ENCODE measurements around the gene EXOC1L. TPM values are rescaled to one million over a fixed set of nuclear protein-coding genes. Genes with fewer than 3 reads are reported as not detected.

The EXOC1L gene
- not detected for total RNA-seq

- Mint-ChIP-seq H3K27me3 (ENCODE audit: low read depth) (peaks cover 18% of the 10 kb centered on the region), H3K4me3 (no peak within 1 kb of the TSS), H3K4me1 (ENCODE audit: low read depth) (peaks cover 3% of the 10 kb centered on the region), H3K27ac (no peak within 1 kb of the TSS), H3K9me3 (ENCODE audit: insufficient read depth) (no peaks in the 10 kb centered on the region), H3K36me3 (ENCODE audit: low read depth) (no peaks in the 10 kb centered on the region)
- ATAC-seq (no peak), DNase-seq (no peak)
- CTCF ChIA-PET: interaction anchor here (1.6 kb wide), 1 partner anchor 47 kb away, joined by 4 read pairs; no protein-coding TSS in a partner anchor
- POLR2A ChIA-PET: no interaction called here
Observed at GRCh38 chr4:55819634-55820033, at the start of gene EXOC1L. Gene EXOC1L (plus strand): TSS chr4:55819790. CDS start chr4:55820027, 237 bp downstream.

- Mint-ChIP-seq H3K27me3 (ENCODE audit: low read depth) (peaks cover 11% of the 10 kb centered on the region), H3K27ac (no peak overlapping the region), H3K36me3 (ENCODE audit: low read depth) (no peaks in the 10 kb centered on the region), H3K4me3 (no peak overlapping the region), H3K4me1 (ENCODE audit: low read depth) (no peaks in the 10 kb centered on the region), H3K9me3 (ENCODE audit: insufficient read depth) (no peaks in the 10 kb centered on the region)
- ATAC-seq (no peak), DNase-seq (no peak)
- POLR2A ChIA-PET: no interaction called here
- CTCF ChIA-PET: interaction anchor here (0.8 kb wide), 1 partner anchor 162 kb away, joined by 4 read pairs; no protein-coding TSS in a partner anchor
Observed at GRCh38 chr4:55770662-55771061, 48.9 kb upstream of the EXOC1L start.

- POLR2A ChIA-PET: no interaction called here
- Mint-ChIP-seq H3K27me3 (ENCODE audit: low read depth) (peaks cover 6% of the 10 kb centered on the region), H3K4me1 (ENCODE audit: low read depth) (no peaks in the 10 kb centered on the region), H3K36me3 (ENCODE audit: low read depth) (no peaks in the 10 kb centered on the region), H3K9me3 (ENCODE audit: insufficient read depth) (no peaks in the 10 kb centered on the region), H3K27ac (no peak overlapping the region), H3K4me3 (no peak overlapping the region)
- DNase-seq (no peak), ATAC-seq (no peak)
- CTCF ChIA-PET: no interaction called here
Observed at GRCh38 chr4:55781341-55781740, 38.2 kb upstream of the EXOC1L start.

- POLR2A ChIA-PET: no interaction called here
- ATAC-seq (no peak), DNase-seq (no peak)
- no peak overlapping the region for H3K27ac Mint-ChIP-seq
- CTCF ChIA-PET: no interaction called here
- peaks cover 6% of the 10 kb centered on the region for H3K27me3 Mint-ChIP-seq (ENCODE audit: low read depth)
- no peaks in the 10 kb centered on the region for H3K36me3 Mint-ChIP-seq (ENCODE audit: low read depth)
- H3K4me3 Mint-ChIP-seq: no peak overlapping the region
- H3K9me3 Mint-ChIP-seq (ENCODE audit: insufficient read depth): no peaks in the 10 kb centered on the region
- no peaks in the 10 kb centered on the region for H3K4me1 Mint-ChIP-seq (ENCODE audit: low read depth)
Observed at GRCh38 chr4:55781812-55782211, 37.8 kb upstream of the EXOC1L start.

- Mint-ChIP-seq H3K9me3 (ENCODE audit: insufficient read depth) (no peaks in the 10 kb centered on the region), H3K27me3 (ENCODE audit: low read depth) (peaks cover 9% of the 10 kb centered on the region), H3K4me1 (ENCODE audit: low read depth) (no peaks in the 10 kb centered on the region), H3K27ac (no peak overlapping the region), H3K4me3 (no peak overlapping the region), H3K36me3 (ENCODE audit: low read depth) (no peaks in the 10 kb centered on the region)
- POLR2A ChIA-PET: no interaction called here
- no peak for ATAC-seq
- DNase-seq: no peak
- CTCF ChIA-PET: interaction anchor here (0.7 kb wide), 1 partner anchor 529 kb away, joined by 3 read pairs; no protein-coding TSS in a partner anchor
Observed at GRCh38 chr4:55783584-55783983, 36.0 kb upstream of the EXOC1L start.

GRCh38 chr4:55784747-55785146 is 34.8 kb upstream of the EXOC1L start:
- Mint-ChIP-seq H3K36me3 (ENCODE audit: low read depth) (no peaks in the 10 kb centered on the region), H3K27me3 (ENCODE audit: low read depth) (peaks cover 9% of the 10 kb centered on the region), H3K9me3 (ENCODE audit: insufficient read depth) (no peaks in the 10 kb centered on the region), H3K27ac (no peak overlapping the region), H3K4me1 (ENCODE audit: low read depth) (no peaks in the 10 kb centered on the region), H3K4me3 (no peak overlapping the region)
- no peak for DNase-seq
- ChIA-PET CTCF (no interaction called here), POLR2A (no interaction called here)
- ATAC-seq: no peak

- Mint-ChIP-seq H3K4me3 (no peak overlapping the region), H3K27me3 (ENCODE audit: low read depth) (peaks cover 35% of the 10 kb centered on the region), H3K27ac (no peak overlapping the region), H3K36me3 (ENCODE audit: low read depth) (no peaks in the 10 kb centered on the region), H3K4me1 (ENCODE audit: low read depth) (no peaks in the 10 kb centered on the region), H3K9me3 (ENCODE audit: insufficient read depth) (no peaks in the 10 kb centered on the region)
- CTCF ChIA-PET: no interaction called here
- ATAC-seq: no peak
- POLR2A ChIA-PET: no interaction called here
- no peak for DNase-seq
Observed at GRCh38 chr4:55791666-55792065, 27.9 kb upstream of the EXOC1L start.

GRCh38 chr4:55793479-55793878 is 26.1 kb upstream of the EXOC1L start:
- Mint-ChIP-seq H3K4me3 (no peak overlapping the region), H3K27ac (no peak overlapping the region), H3K9me3 (ENCODE audit: insufficient read depth) (no peaks in the 10 kb centered on the region), H3K4me1 (ENCODE audit: low read depth) (no peaks in the 10 kb centered on the region), H3K27me3 (ENCODE audit: low read depth) (peaks cover 34% of the 10 kb centered on the region), H3K36me3 (ENCODE audit: low read depth) (no peaks in the 10 kb centered on the region)
- no peak for DNase-seq
- no peak for ATAC-seq
- ChIA-PET POLR2A (no interaction called here), CTCF (no interaction called here)

GRCh38 chr4:55794053-55794452 is 25.5 kb upstream of the EXOC1L start:
- CTCF ChIA-PET: no interaction called here
- H3K27me3 Mint-ChIP-seq (ENCODE audit: low read depth): peaks cover 33% of the 10 kb centered on the region

GRCh38 chr4:55795341-55795740 is 24.2 kb upstream of the EXOC1L start:
- CTCF ChIA-PET: no interaction called here
- Mint-ChIP-seq H3K9me3 (ENCODE audit: insufficient read depth) (no peaks in the 10 kb centered on the region), H3K27ac (no peak overlapping the region), H3K27me3 (ENCODE audit: low read depth) (peaks cover 34% of the 10 kb centered on the region), H3K4me3 (no peak overlapping the region), H3K36me3 (ENCODE audit: low read depth) (no peaks in the 10 kb centered on the region), H3K4me1 (ENCODE audit: low read depth) (no peaks in the 10 kb centered on the region)
- DNase-seq: no peak
- POLR2A ChIA-PET: no interaction called here
- no peak for ATAC-seq

More at GRCh38 chr4:55794053-55794452, 25.5 kb upstream of the EXOC1L start:
- H3K27ac Mint-ChIP-seq: no peak overlapping the region
- no peaks in the 10 kb centered on the region for H3K36me3 Mint-ChIP-seq (ENCODE audit: low read depth)
- no peaks in the 10 kb centered on the region for H3K4me1 Mint-ChIP-seq (ENCODE audit: low read depth)
- H3K4me3 Mint-ChIP-seq: no peak overlapping the region
- DNase-seq (no peak), ATAC-seq (no peak)
- POLR2A ChIA-PET: no interaction called here
- no peaks in the 10 kb centered on the region for H3K9me3 Mint-ChIP-seq (ENCODE audit: insufficient read depth)

- peaks cover 6% of the 10 kb centered on the region for H3K27me3 Mint-ChIP-seq (ENCODE audit: low read depth)
- H3K27ac Mint-ChIP-seq: no peak overlapping the region
- H3K36me3 Mint-ChIP-seq (ENCODE audit: low read depth): no peaks in the 10 kb centered on the region
- no peaks in the 10 kb centered on the region for H3K9me3 Mint-ChIP-seq (ENCODE audit: insufficient read depth)
- no peak for ATAC-seq
- no peak for DNase-seq
- H3K4me1 Mint-ChIP-seq (ENCODE audit: low read depth): no peaks in the 10 kb centered on the region
- CTCF ChIA-PET: interaction anchor here (1.8 kb wide), 1 partner anchor 65 kb away, joined by 6 read pairs; no protein-coding TSS in a partner anchor
- POLR2A ChIA-PET: no interaction called here
- no peak overlapping the region for H3K4me3 Mint-ChIP-seq
Observed at GRCh38 chr4:55801498-55801897, 18.1 kb upstream of the EXOC1L start.

GRCh38 chr4:55807556-55807955 is 12.0 kb upstream of the EXOC1L start:
- Mint-ChIP-seq H3K27ac (no peak overlapping the region), H3K4me3 (no peak overlapping the region), H3K27me3 (ENCODE audit: low read depth) (peaks cover 4% of the 10 kb centered on the region), H3K36me3 (ENCODE audit: low read depth) (no peaks in the 10 kb centered on the region), H3K9me3 (ENCODE audit: insufficient read depth) (no peaks in the 10 kb centered on the region), H3K4me1 (ENCODE audit: low read depth) (no peaks in the 10 kb centered on the region)
- DNase-seq (no peak), ATAC-seq (no peak)
- ChIA-PET POLR2A (no interaction called here), CTCF (no interaction called here)

- no peak overlapping the region for H3K4me3 Mint-ChIP-seq
- no peak overlapping the region for H3K27ac Mint-ChIP-seq
Observed at GRCh38 chr4:55808186-55808585, 11.4 kb upstream of the EXOC1L start.

More at GRCh38 chr4:55808186-55808585, 11.4 kb upstream of the EXOC1L start:
- no peaks in the 10 kb centered on the region for H3K4me1 Mint-ChIP-seq (ENCODE audit: low read depth)
- peaks cover 4% of the 10 kb centered on the region for H3K27me3 Mint-ChIP-seq (ENCODE audit: low read depth)
- no peak for ATAC-seq
- H3K9me3 Mint-ChIP-seq (ENCODE audit: insufficient read depth): no peaks in the 10 kb centered on the region
- no peaks in the 10 kb centered on the region for H3K36me3 Mint-ChIP-seq (ENCODE audit: low read depth)
- no peak for DNase-seq
- ChIA-PET CTCF (no interaction called here), POLR2A (no interaction called here)

All from activated CD8-positive, alpha-beta T cell treated with anti-CD3 and anti-CD28 coated beads, Interleukin-2, amount 10 ng/mL, durations not matched to agents 7 days and 5 days (primary cell).